OCI-LY7 (cell line): ENCODE data around the gene GIMAP7. TPM values are rescaled to one million over a fixed set of nuclear protein-coding genes. Genes with fewer than 3 reads are reported as not detected.

Source experiments
- BruUV-seq: library from RNA; stranded (reverse); fragments of 400-500 nt; replicated peaks from 2 replicates; lab custom pipeline; 2021; lab: Mats Ljungman, UMichigan
- CTCF ChIA-PET: fragments of 300-600 bp; sonication (Branson Sonifier 250); formaldehyde crosslinking; loops from one replicate; lab custom pipeline; 2022; ENCODE audit warnings: antibody characterized with exemption; ENCODE audit not compliant: unreplicated experiment; lab: Charles Lee
- POLR2A ChIA-PET: fragments of 300-600 bp; sonication (Branson Sonifier 250); formaldehyde crosslinking; loops from one replicate; lab custom pipeline; 2022; ENCODE audit warnings: antibody characterized with exemption; lab: Charles Lee
- DNase-seq: peaks from one replicate; pipeline ENCODE4 v3.0.0-alpha.2; 2015; ENCODE audit warnings: low spot score
- H2AFZ ChIP-seq: fragments of 200-600 bp; sonication (generic), shearing (Covaris generic); 2 replicates; pipeline ENCODE4 v1.6.1; 2014; ENCODE audit warnings: mild to moderate bottlenecking, antibody characterized with exemption, low read length, moderate library complexity
- H3K27ac ChIP-seq: fragments of 200-600 bp; sonication (generic); 2 replicates; pipeline ENCODE4 v1.5.1; 2014; ENCODE audit warnings: mixed run types, low read depth, mild to moderate bottlenecking, moderate library complexity, low read length, inconsistent platforms; ENCODE audit not compliant: poor library complexity, severe bottlenecking
- H3K36me3 ChIP-seq: fragments of 200-600 bp; sonication (generic); 2 replicates; pipeline ENCODE4 v1.6.1; 2014; ENCODE audit warnings: mild to moderate bottlenecking, antibody characterized with exemption, low read length, moderate library complexity, mixed read lengths; ENCODE audit not compliant: insufficient read depth
- H3K4me1 ChIP-seq: fragments of 200-600 bp; sonication (generic); 2 replicates; pipeline ENCODE4 v1.5.1; 2014; ENCODE audit warnings: mild to moderate bottlenecking, low read length; ENCODE audit not compliant: insufficient read depth, poor library complexity, severe bottlenecking
- H3K4me2 ChIP-seq: fragments of 200-600 bp; sonication (generic); 2 replicates; pipeline ENCODE4 v1.6.1; 2014; ENCODE audit warnings: mild to moderate bottlenecking, low read length
- H3K4me3 ChIP-seq: fragments of 200-600 bp; sonication (generic); 2 replicates; pipeline ENCODE4 v1.5.1; 2014; ENCODE audit warnings: mild to moderate bottlenecking, low read depth, low read length; ENCODE audit not compliant: poor library complexity, severe bottlenecking
- H3K79me2 ChIP-seq: fragments of 200-600 bp; sonication (generic); 2 replicates; pipeline ENCODE4 v1.6.1; 2016; ENCODE audit warnings: low read depth, mild to moderate bottlenecking, low read length, moderate library complexity, mixed read lengths; ENCODE audit not compliant: insufficient read depth
- H3K9me2 ChIP-seq: fragments of 200-600 bp; sonication (generic); 2 replicates; pipeline ENCODE4 v1.6.1; 2016; ENCODE audit warnings: mild to moderate bottlenecking, low read length, mixed read lengths; ENCODE audit not compliant: insufficient read depth
- H3K9me3 ChIP-seq: fragments of 200-600 bp; sonication (generic); 2 replicates; pipeline ENCODE4 v1.6.1; 2014; ENCODE audit warnings: mild to moderate bottlenecking, mixed run types, low read length, mixed read lengths
- H4K20me1 ChIP-seq: fragments of 200-600 bp; sonication (generic); 2 replicates; pipeline ENCODE4 v1.6.1; 2014; ENCODE audit warnings: mild to moderate bottlenecking, antibody characterized with exemption, low read length, moderate library complexity, mixed read lengths; ENCODE audit not compliant: insufficient read depth
- EZH2phosphoT487 ChIP-seq: fragments of 200-600 bp; sonication (generic); IDR thresholded peaks from 2 replicates; pipeline ENCODE4 v1.6.1; 2018; ENCODE audit warnings: low read depth, borderline replicate concordance, mild to moderate bottlenecking, mixed run types, antibody characterized with exemption, low read length, moderate library complexity, mixed read lengths
- intact Hi-C: fragments of 100-400 bp; cut with micrococcal nuclease; formaldehyde crosslinking; loops from one replicate; pipeline ENCODE4 v1.10.0; 2022; ENCODE audit not compliant: unreplicated experiment
- total RNA-seq, 2 experiments: library from RNA; depleted of rRNA in 1 of 2; stranded (reverse); fragments of >200 nt in 1 of 2; shearing (Covaris generic) in 1 of 2; gene quantifications; 2 replicates each; pipeline ENCODE4 v1.2.3, GENCODE V29; 2014 to 2022
- TF ChIP-seq, protein P1 (sequence below): fragments of 200-600 bp; sonication (generic); conservative IDR thresholded peaks from 2 replicates; pipeline ENCODE4 v1.5.1; 2014; ENCODE audit warnings: mild to moderate bottlenecking, antibody characterized with exemption, low read length, moderate library complexity, mixed read lengths

The GIMAP7 gene
- total RNA-seq, 2 experiments from 2014 or later, result not detected

- ChIA-PET CTCF (no interaction called here), POLR2A (interaction anchor here (0.7 kb wide), 1 partner anchor 45 kb away, joined by 3 read pairs; no protein-coding TSS in a partner anchor)
- no peak overlapping the region for H3K27ac ChIP-seq
- no peak for DNase-seq
- no peak overlapping the region for H3K4me3 ChIP-seq
- TF ChIP-seq EZH2phosphoT487, result no peak
- TF ChIP-seq, protein P1, sequence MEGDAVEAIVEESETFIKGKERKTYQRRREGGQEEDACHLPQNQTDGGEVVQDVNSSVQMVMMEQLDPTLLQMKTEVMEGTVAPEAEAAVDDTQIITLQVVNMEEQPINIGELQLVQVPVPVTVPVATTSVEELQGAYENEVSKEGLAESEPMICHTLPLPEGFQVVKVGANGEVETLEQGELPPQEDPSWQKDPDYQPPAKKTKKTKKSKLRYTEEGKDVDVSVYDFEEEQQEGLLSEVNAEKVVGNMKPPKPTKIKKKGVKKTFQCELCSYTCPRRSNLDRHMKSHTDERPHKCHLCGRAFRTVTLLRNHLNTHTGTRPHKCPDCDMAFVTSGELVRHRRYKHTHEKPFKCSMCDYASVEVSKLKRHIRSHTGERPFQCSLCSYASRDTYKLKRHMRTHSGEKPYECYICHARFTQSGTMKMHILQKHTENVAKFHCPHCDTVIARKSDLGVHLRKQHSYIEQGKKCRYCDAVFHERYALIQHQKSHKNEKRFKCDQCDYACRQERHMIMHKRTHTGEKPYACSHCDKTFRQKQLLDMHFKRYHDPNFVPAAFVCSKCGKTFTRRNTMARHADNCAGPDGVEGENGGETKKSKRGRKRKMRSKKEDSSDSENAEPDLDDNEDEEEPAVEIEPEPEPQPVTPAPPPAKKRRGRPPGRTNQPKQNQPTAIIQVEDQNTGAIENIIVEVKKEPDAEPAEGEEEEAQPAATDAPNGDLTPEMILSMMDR, result no peak
- intact Hi-C loops, result no loop called here
- BruUV-seq, result no TSS peak
- no peaks in the 10 kb centered on the region for H3K9me2 ChIP-seq
- H3K4me2 ChIP-seq, result no peak overlapping the region
- H3K9me3 ChIP-seq, result no peaks in the 10 kb centered on the region
- H3K36me3 ChIP-seq, result no peaks in the 10 kb centered on the region
- H2AFZ ChIP-seq, result no peak overlapping the region
- H3K79me2 ChIP-seq, result no peaks in the 10 kb centered on the region
- no peaks in the 10 kb centered on the region for H3K4me1 ChIP-seq
- no peaks in the 10 kb centered on the region for H4K20me1 ChIP-seq
Measured at GRCh38 chr7:150507947-150508602, 6.6 kb upstream of the GIMAP7 start.

GRCh38 chr7:150511048-150511447, 3.6 kb upstream of the GIMAP7 start:
- no peak overlapping the region for H3K4me3 ChIP-seq
- DNase-seq, result no peak
- ChIA-PET POLR2A (no interaction called here), CTCF (no interaction called here)
- no peak for TF ChIP-seq EZH2phosphoT487
- TF ChIP-seq, protein P1, result no peak
- H3K27ac ChIP-seq, result no peak overlapping the region
- H3K9me3 ChIP-seq, result no peaks in the 10 kb centered on the region
- H2AFZ ChIP-seq, result no peak overlapping the region
- H3K36me3 ChIP-seq, result no peaks in the 10 kb centered on the region
- intact Hi-C loops, result no loop called here
- BruUV-seq, result no TSS peak
- no peaks in the 10 kb centered on the region for H3K9me2 ChIP-seq
- no peaks in the 10 kb centered on the region for H3K4me1 ChIP-seq
- no peaks in the 10 kb centered on the region for H3K79me2 ChIP-seq
- H3K4me2 ChIP-seq, result no peak overlapping the region
- H4K20me1 ChIP-seq, result no peaks in the 10 kb centered on the region

- no peak overlapping the region for H3K27ac ChIP-seq
- CTCF ChIA-PET, result no interaction called here
- H3K4me3 ChIP-seq, result no peak overlapping the region
- H3K4me1 ChIP-seq, result no peaks in the 10 kb centered on the region
- H3K36me3 ChIP-seq, result no peaks in the 10 kb centered on the region
- POLR2A ChIA-PET, result no interaction called here
- no peak for DNase-seq
- H2AFZ ChIP-seq, result no peak overlapping the region
- no peaks in the 10 kb centered on the region for H3K9me3 ChIP-seq
- BruUV-seq, result no TSS peak
- no peaks in the 10 kb centered on the region for H3K79me2 ChIP-seq
- TF ChIP-seq, protein P1, result no peak
- TF ChIP-seq EZH2phosphoT487, result no peak
- no peaks in the 10 kb centered on the region for H4K20me1 ChIP-seq
- H3K9me2 ChIP-seq, result no peaks in the 10 kb centered on the region
- intact Hi-C loops, result no loop called here
- H3K4me2 ChIP-seq, result no peak overlapping the region
Measured at GRCh38 chr7:150513758-150514157, 914 bp upstream of the GIMAP7 start.
